NCI-H345 treated with DMSO at 0.1 percent for 48 hours (cell line): ENCODE results near the gene KPNA1.
"Not testable (repeated sequence)": the region's sequence is repeated elsewhere in the genome, so short reads cannot be mapped to it uniquely, and the experiment has no call there.

Experiments
- DNase-seq: peaks from one replicate; lab custom pipeline; 2025; ENCODE audit not compliant: unreplicated experiment; lab: John Stamatoyannopoulos, UW

KPNA1 gene

GRCh38 chr3:122520861-122521260 is 6.1 kb upstream of the KPNA1 start:
- no peak for DNase-seq

- no peak for DNase-seq
Measured at GRCh38 chr3:122519693-122520092, 5.0 kb upstream of the KPNA1 start.

DNA sequence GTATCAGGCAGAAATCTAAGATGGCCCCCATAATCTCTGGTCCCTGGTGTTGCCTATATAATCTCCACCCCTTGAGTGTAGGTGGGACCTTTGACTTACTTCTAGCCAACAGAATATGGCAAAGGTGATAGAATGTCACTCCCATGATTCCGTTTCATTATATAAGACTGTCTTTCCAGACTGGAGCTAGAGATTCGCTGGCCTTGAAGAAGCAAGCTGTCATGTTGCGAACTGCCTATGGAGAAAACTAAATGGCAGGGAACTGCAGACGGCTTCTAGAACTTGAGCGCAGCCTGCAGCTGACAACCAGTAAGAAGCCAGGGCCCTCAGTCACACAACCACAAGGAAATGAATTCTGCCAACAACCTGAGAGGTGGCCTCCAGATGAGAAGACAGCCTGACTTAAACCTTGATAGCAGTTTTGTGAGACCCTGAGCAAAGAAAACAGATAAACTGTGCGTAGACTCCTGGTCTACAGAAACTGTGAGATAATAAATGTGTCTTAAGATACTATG is 2.2 kb upstream of the KPNA1 start:
- no peak for DNase-seq

- DNase-seq, result no peak
Measured at GRCh38 chr3:122515870-122516269, 1.1 kb upstream of the KPNA1 start.

- no peak for DNase-seq
Measured at GRCh38 chr3:122515020-122515468, 305 bp upstream of the KPNA1 start.

- DNase-seq, result no peak
Measured at GRCh38 chr3:122513386-122514122, 1.2 kb downstream of the KPNA1 start.

- DNase-seq, result no peak
Measured at GRCh38 chr3:122512284-122512683, 2.5 kb downstream of the KPNA1 start.

DNA sequence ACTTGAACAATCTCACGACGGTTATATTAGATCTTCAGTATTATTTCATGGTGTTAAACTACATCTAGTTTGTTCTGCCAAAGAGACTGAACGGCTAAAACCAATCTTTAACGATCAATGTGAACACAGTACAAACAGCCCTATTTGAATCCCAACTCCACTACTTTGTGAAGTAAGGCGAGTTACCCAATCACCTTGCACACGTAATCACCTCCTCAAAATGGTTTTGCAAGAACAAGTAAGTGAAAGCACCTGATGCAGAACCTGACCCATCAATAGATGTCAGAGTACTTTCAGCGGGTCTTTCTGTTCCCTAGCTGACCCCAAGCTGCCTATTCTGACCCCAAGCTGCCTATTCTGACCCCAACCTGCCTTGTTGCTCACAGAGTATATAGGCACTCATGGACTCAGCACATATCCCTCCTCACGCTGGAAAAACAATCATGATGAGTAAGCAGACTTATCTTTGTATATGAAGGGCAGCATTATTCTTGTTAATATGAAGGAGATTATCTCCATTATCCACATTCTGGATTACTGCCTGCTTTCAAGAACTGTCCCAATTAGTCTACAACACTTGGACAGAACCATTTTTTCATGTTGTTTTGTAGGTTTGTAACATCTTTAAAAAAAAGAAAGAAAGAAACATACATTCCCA is 3.7 kb downstream of the KPNA1 start:
- DNase-seq, result no peak

DNA sequence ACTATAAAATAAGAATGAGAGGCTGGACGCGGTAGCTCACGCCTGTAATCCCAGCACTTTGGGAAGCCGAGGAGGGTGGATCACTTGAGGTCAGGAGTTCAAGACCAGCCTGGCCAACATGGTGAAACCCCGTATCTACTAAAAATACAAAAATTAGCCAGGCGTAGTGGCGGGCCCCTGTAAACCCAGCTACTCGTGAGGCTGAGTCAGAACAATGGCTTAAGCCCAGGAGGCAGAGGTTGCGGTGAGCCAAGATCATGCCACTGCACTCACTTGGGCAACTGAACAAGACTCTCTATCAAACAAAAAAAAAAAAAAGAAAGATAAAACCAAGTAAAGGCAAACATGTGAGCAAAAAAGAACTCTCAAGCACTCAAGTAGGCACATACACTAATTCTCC is 5.8 kb downstream of the KPNA1 start:
- DNase-seq, result not testable (repeated sequence)

- DNase-seq, result no peak
Measured at GRCh38 chr3:122508135-122508914, 6.4 kb downstream of the KPNA1 start.

GRCh38 chr3:122506450-122506849 is 8.3 kb downstream of the KPNA1 start:
- no peak for DNase-seq

- DNase-seq, result no peak
Measured at GRCh38 chr3:122505676-122506075, 9.1 kb downstream of the KPNA1 start.

- no peak for DNase-seq
Measured at GRCh38 chr3:122502941-122503340, 11.8 kb downstream of the KPNA1 start.

GRCh38 chr3:122502139-122502538 is 12.6 kb downstream of the KPNA1 start:
- no peak for DNase-seq

DNA sequence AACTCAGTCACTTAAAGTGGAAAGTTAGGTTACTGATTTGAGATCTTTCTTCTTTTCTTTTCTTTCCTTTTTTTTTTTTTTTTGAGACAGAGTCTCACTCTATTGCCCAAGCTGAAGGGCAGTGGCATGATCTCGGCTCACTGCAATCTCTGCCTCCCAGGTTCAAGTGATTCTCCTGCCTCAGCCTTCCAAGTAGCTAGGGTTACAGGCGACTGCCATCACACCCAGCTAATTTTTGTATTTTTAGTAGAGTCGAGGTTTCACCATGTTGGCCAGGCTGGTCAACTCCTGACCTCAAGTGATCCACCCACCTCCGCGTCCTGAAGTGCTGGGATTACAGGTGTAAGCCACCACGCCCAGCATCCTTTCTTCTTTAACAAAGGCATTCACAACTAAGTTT is 13.8 kb downstream of the KPNA1 start:
- DNase-seq, result not testable (repeated sequence)

GRCh38 chr3:122498152-122498551 is 16.6 kb downstream of the KPNA1 start:
- no peak for DNase-seq

DNA sequence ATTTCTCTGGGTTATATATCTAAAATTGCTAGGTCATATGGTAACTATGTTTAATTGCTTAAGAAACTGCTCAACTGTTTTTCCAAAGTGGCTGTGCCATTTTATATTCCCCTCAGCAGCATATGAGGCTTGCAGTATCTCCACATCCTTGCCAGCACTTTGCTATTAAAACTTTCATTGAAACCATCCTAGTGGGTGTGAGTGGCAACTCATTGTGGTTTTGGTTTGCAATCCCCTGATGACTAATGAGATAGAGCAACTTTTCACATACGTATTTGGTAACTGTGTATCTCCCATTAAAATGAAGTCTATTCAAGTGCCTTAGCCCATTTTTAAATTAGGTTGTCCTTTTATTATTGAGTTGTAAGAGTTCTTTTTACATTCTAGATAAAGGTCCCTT is 17.3 kb downstream of the KPNA1 start:
- DNase-seq, result no peak

GRCh38 chr3:122496508-122496907 is 18.2 kb downstream of the KPNA1 start:
- DNase-seq, result no peak

GRCh38 chr3:122493296-122493695 is 21.4 kb downstream of the KPNA1 start:
- DNase-seq, result no peak

DNA sequence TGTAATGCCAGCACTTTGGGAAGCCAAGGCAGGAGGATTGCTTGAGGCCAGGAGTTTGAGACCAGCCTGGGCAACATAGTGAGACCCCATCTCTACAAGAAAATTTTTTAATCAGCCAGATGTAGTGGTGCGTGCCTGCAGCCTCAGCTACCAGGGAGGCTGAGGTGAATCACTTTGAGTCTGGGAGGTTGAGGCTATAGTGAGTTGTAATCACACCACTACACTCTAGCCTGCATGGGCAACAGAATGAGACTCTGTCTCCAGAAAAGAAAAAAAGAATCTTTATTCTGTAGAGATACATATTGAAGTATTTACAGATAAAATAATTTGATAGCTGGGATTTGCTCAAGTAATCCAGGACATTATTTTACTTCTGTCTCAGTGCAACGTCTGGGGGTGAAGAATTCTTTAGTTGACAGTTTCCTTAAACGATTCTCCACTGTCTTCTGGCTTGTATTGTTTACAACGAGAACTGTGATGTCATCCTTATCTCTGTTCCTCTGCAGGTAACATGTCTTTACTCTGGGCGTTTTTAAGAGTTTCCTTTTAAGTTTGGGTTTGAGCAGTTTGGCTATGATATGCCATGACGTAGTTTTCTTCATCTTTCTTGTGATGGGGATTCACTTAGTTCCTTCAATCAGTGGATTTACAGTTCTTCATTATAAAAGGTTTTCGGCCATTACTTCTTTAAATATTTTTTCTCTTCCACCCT is 26.3 kb downstream of the KPNA1 start:
- DNase-seq, result no peak

- no peak for DNase-seq
Measured at GRCh38 chr3:122484985-122485384, 29.8 kb downstream of the KPNA1 start.
